Measurements from ENCODE around the gene NECAB2.

The NECAB2 gene

GRCh38 chr16:83932955-83933673, 34.9 kb upstream of the NECAB2 start:
- H3K27me3 ChIP-seq (ENCODE audit: insufficient read depth, insufficient read length), result no peaks in the 10 kb centered on the region
- TF ChIP-seq ZNF274 (IDR thresholded peaks at IDR 0.05; ENCODE audit: low read depth, low read length) (no peak), YY1 (IDR thresholded peaks at IDR 0.05; ENCODE audit: insufficient read depth, insufficient read length) (no peak), SUZ12 (IDR thresholded peaks at IDR 0.05; ENCODE audit: extremely low read depth, insufficient read depth, insufficient read length) (no peak)
- H3K9ac ChIP-seq (ENCODE audit: insufficient read length, low read depth), result no peak overlapping the region
- peaks cover 8% of the 10 kb centered on the region for H3K4me1 ChIP-seq (ENCODE audit: insufficient read depth, insufficient read length)
- DNase-seq (ENCODE audit: low read depth, low spot score), result no peak
- H3K4me3 ChIP-seq (ENCODE audit: insufficient read length, low read depth), result no peak overlapping the region
- no peaks in the 10 kb centered on the region for H3K9me3 ChIP-seq (ENCODE audit: insufficient read depth, low read length)
- no peaks in the 10 kb centered on the region for H3K36me3 ChIP-seq (ENCODE audit: insufficient read depth, insufficient read length, low read length)

GRCh38 chr16:83933885-83934683, 34.0 kb upstream of the NECAB2 start:
- H3K9me3 ChIP-seq (ENCODE audit: insufficient read depth, low read length), result no peaks in the 10 kb centered on the region

GRCh38 chr16:83934684-83934977, 33.4 kb upstream of the NECAB2 start:
- H3K9ac ChIP-seq (ENCODE audit: insufficient read length, low read depth), result no peak overlapping the region
- no peaks in the 10 kb centered on the region for H3K27me3 ChIP-seq (ENCODE audit: insufficient read depth, insufficient read length)
- no peaks in the 10 kb centered on the region for H3K36me3 ChIP-seq (ENCODE audit: insufficient read depth, insufficient read length, low read length)
- peaks cover 13% of the 10 kb centered on the region for H3K4me1 ChIP-seq (ENCODE audit: insufficient read depth, insufficient read length)
- H3K4me3 ChIP-seq (ENCODE audit: insufficient read length, low read depth), result no peak overlapping the region
- H3K9me3 ChIP-seq (ENCODE audit: insufficient read depth, low read length), result no peaks in the 10 kb centered on the region
- TF ChIP-seq SUZ12 (IDR thresholded peaks at IDR 0.05; ENCODE audit: extremely low read depth, insufficient read depth, insufficient read length), result no peak
- TF ChIP-seq YY1 (IDR thresholded peaks at IDR 0.05; ENCODE audit: insufficient read depth, insufficient read length), result no peak
- DNase-seq (ENCODE audit: low read depth, low spot score), result no peak

More at GRCh38 chr16:83933885-83934683, 34.0 kb upstream of the NECAB2 start:
- no peak for DNase-seq (ENCODE audit: low read depth, low spot score)
- Histone ChIP-seq H3K9ac (ENCODE audit: insufficient read length, low read depth) (no peak overlapping the region), H3K27me3 (ENCODE audit: insufficient read depth, insufficient read length) (no peaks in the 10 kb centered on the region), H3K36me3 (ENCODE audit: insufficient read depth, insufficient read length, low read length) (no peaks in the 10 kb centered on the region), H3K4me3 (ENCODE audit: insufficient read length, low read depth) (no peak overlapping the region), H3K4me1 (ENCODE audit: insufficient read depth, insufficient read length) (peaks cover 10% of the 10 kb centered on the region)
- TF ChIP-seq ZNF274 (IDR thresholded peaks at IDR 0.05; ENCODE audit: low read depth, low read length) (no peak), SUZ12 (IDR thresholded peaks at IDR 0.05; ENCODE audit: extremely low read depth, insufficient read depth, insufficient read length) (no peak)

GRCh38 chr16:83935005-83935857, 32.8 kb upstream of the NECAB2 start:
- Histone ChIP-seq H3K27me3 (ENCODE audit: insufficient read depth, insufficient read length) (no peaks in the 10 kb centered on the region), H3K4me3 (ENCODE audit: insufficient read length, low read depth) (no peak overlapping the region), H3K9ac (ENCODE audit: insufficient read length, low read depth) (no peak overlapping the region), H3K9me3 (ENCODE audit: insufficient read depth, low read length) (no peaks in the 10 kb centered on the region), H3K4me1 (ENCODE audit: insufficient read depth, insufficient read length) (peaks cover 10% of the 10 kb centered on the region), H3K36me3 (ENCODE audit: insufficient read depth, insufficient read length, low read length) (no peaks in the 10 kb centered on the region)
- TF ChIP-seq YY1 (IDR thresholded peaks at IDR 0.05; ENCODE audit: insufficient read depth, insufficient read length), result no peak
- no peak for TF ChIP-seq SUZ12 (IDR thresholded peaks at IDR 0.05; ENCODE audit: extremely low read depth, insufficient read depth, insufficient read length)
- no peak for TF ChIP-seq ZNF274 (IDR thresholded peaks at IDR 0.05; ENCODE audit: low read depth, low read length)
- DNase-seq (ENCODE audit: low read depth, low spot score), result no peak

GRCh38 chr16:83935858-83936255, 32.2 kb upstream of the NECAB2 start:
- Histone ChIP-seq H3K9ac (ENCODE audit: insufficient read length, low read depth) (no peak overlapping the region), H3K4me3 (ENCODE audit: insufficient read length, low read depth) (no peak overlapping the region), H3K9me3 (ENCODE audit: insufficient read depth, low read length) (no peaks in the 10 kb centered on the region), H3K27me3 (ENCODE audit: insufficient read depth, insufficient read length) (no peaks in the 10 kb centered on the region), H3K36me3 (ENCODE audit: insufficient read depth, insufficient read length, low read length) (no peaks in the 10 kb centered on the region), H3K4me1 (ENCODE audit: insufficient read depth, insufficient read length) (peaks cover 13% of the 10 kb centered on the region)
- no peak for DNase-seq (ENCODE audit: low read depth, low spot score)
- TF ChIP-seq ZNF274 (IDR thresholded peaks at IDR 0.05; ENCODE audit: low read depth, low read length), result no peak
- TF ChIP-seq SUZ12 (IDR thresholded peaks at IDR 0.05; ENCODE audit: extremely low read depth, insufficient read depth, insufficient read length), result no peak
- no peak for TF ChIP-seq YY1 (IDR thresholded peaks at IDR 0.05; ENCODE audit: insufficient read depth, insufficient read length)

- Histone ChIP-seq H3K4me1 (ENCODE audit: insufficient read depth, insufficient read length) (peaks cover 13% of the 10 kb centered on the region), H3K27me3 (ENCODE audit: insufficient read depth, insufficient read length) (no peaks in the 10 kb centered on the region), H3K9ac (ENCODE audit: insufficient read length, low read depth) (no peak overlapping the region), H3K4me3 (ENCODE audit: insufficient read length, low read depth) (no peak overlapping the region), H3K36me3 (ENCODE audit: insufficient read depth, insufficient read length, low read length) (no peaks in the 10 kb centered on the region), H3K9me3 (ENCODE audit: insufficient read depth, low read length) (no peaks in the 10 kb centered on the region)
- TF ChIP-seq SUZ12 (IDR thresholded peaks at IDR 0.05; ENCODE audit: extremely low read depth, insufficient read depth, insufficient read length) (no peak), YY1 (IDR thresholded peaks at IDR 0.05; ENCODE audit: insufficient read depth, insufficient read length) (no peak), ZNF274 (IDR thresholded peaks at IDR 0.05; ENCODE audit: low read depth, low read length) (no peak)
- no peak for DNase-seq (ENCODE audit: low read depth, low spot score)
Measured at GRCh38 chr16:83936581-83937165, 31.4 kb upstream of the NECAB2 start.
